Effector memory CD4-positive, alpha-beta T cell (primary cell): ENCODE measurements around the gene SOX13.
"Not testable (repeated sequence)": the region's sequence is repeated elsewhere in the genome, so short reads cannot be mapped to it uniquely, and the experiment has no call there.

Experiments used
- DNase-seq, 3 donors: peaks; one replicate each; pipeline ENCODE4 v3.0.0-alpha.2; 2020
- H3K27ac ChIP-seq: 2 replicates; pipeline ENCODE4 v1.7.0; 2013; ENCODE audit warnings: mild to moderate bottlenecking, low read length, moderate library complexity; ENCODE audit not compliant: insufficient read depth, poor library complexity, severe bottlenecking
- H3K27me3 ChIP-seq: replicated peaks from 2 replicates; pipeline ENCODE4 v1.7.0; 2013; ENCODE audit warnings: mild to moderate bottlenecking, low read length; ENCODE audit not compliant: insufficient read depth, control insufficient read depth, poor library complexity, severe bottlenecking
- H3K36me3 ChIP-seq: 2 replicates; pipeline ENCODE4 v1.7.0; 2013; ENCODE audit warnings: mild to moderate bottlenecking, low read length, moderate library complexity; ENCODE audit not compliant: control insufficient read depth, insufficient read depth
- H3K4me1 ChIP-seq: 2 replicates; pipeline ENCODE4 v1.7.0; 2013; ENCODE audit warnings: low read length, mild to moderate bottlenecking; ENCODE audit not compliant: control insufficient read depth, insufficient read depth, poor library complexity, severe bottlenecking
- H3K4me3 ChIP-seq: 2 replicates; pipeline ENCODE4 v1.7.0; 2013; ENCODE audit warnings: low read length, low read depth, mild to moderate bottlenecking; ENCODE audit not compliant: insufficient read depth, poor library complexity, severe bottlenecking
- H3K9me3 ChIP-seq: 2 replicates; pipeline ENCODE4 v1.7.0; 2013; ENCODE audit warnings: mild to moderate bottlenecking, low read length, moderate library complexity; ENCODE audit not compliant: control insufficient read depth

The SOX13 gene

DNA sequence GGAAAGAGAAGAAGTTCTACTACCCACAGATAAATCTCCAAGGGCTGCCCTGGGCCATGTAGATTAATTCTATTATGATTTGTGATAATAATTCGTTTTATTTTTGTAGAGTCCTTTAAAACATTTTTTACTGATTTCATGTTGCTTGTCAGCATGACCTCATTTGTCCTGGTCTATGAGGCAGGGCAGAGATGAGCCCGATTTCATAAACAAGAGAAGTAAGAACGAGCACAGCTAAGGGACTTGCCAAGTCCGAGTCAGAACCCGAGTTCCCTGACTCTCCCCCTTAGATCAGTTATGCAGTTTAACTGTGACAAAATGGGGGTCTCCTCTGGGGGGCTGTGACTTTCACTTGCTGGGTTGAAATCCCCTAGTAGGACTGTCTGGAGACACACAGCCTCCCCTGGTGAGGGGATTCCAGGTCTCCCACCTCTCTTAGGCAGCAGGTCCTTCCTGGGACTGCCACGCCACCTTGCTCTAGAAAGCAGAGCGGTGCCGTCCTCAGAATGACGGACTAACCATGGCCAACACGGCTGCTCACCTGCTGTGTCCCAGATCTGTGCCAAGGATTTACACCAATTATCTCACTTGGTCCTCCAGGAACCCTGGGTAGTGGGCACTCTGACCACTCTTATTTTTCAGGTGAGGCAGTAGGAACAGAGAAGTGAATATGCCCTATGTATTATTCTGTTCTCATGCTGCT is 31.0 kb upstream of the SOX13 start:
- no peak overlapping the region for H3K27ac ChIP-seq
- DNase-seq = no peak
- no peaks in the 10 kb centered on the region for H3K9me3 ChIP-seq
- no peaks in the 10 kb centered on the region for H3K4me1 ChIP-seq
- H3K27me3 ChIP-seq = no peaks in the 10 kb centered on the region
- no peak overlapping the region for H3K4me3 ChIP-seq
- H3K36me3 ChIP-seq = no peaks in the 10 kb centered on the region

DNA sequence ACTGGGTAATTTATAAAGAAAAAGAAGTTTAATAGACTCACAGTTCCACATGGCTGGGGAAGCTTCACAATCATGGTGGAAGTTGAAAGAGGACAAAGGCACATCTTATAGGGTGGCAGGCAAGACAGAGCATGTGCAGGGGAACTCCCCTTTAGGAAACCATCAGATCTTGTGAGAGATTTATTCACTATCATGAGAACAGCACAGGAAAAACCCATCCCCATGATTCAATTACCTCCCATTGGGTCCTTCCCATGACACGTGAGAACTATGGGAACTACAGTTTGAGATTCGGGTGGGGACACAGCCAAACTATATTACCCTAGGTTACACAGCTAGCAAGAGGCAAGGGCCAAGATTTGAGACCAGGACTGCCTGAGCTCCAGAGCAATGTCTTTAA is 30.4 kb upstream of the SOX13 start:
- no peaks in the 10 kb centered on the region for H3K27me3 ChIP-seq
- H3K9me3 ChIP-seq = no peaks in the 10 kb centered on the region
- H3K4me1 ChIP-seq = no peaks in the 10 kb centered on the region
- no peak overlapping the region for H3K4me3 ChIP-seq
- no peak overlapping the region for H3K27ac ChIP-seq
- DNase-seq = no peak
- no peaks in the 10 kb centered on the region for H3K36me3 ChIP-seq

DNA sequence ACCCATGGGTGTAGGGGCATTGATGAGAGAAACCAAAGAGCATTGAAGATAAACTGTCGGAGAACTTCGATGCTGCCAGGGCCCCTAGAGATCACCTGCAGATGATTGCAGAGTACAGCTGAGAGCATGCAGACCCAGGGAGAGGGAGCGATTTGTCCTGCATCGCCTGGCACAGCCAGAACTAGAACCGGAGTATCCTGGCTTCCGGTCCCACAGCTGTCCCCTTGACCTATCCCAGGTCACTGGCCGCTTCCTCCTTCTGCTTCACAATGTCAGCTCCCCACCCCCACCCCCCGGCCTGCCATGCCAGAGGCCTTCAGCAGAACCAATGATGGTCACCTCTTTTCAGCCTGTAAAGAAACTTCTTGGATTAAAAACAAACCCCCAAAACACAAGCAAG is 29.2 kb upstream of the SOX13 start:
- no peak overlapping the region for H3K4me3 ChIP-seq
- H3K27me3 ChIP-seq = no peaks in the 10 kb centered on the region
- no peaks in the 10 kb centered on the region for H3K9me3 ChIP-seq
- H3K27ac ChIP-seq = no peak overlapping the region
- DNase-seq = no peak
- H3K36me3 ChIP-seq = no peaks in the 10 kb centered on the region
- no peaks in the 10 kb centered on the region for H3K4me1 ChIP-seq

DNA sequence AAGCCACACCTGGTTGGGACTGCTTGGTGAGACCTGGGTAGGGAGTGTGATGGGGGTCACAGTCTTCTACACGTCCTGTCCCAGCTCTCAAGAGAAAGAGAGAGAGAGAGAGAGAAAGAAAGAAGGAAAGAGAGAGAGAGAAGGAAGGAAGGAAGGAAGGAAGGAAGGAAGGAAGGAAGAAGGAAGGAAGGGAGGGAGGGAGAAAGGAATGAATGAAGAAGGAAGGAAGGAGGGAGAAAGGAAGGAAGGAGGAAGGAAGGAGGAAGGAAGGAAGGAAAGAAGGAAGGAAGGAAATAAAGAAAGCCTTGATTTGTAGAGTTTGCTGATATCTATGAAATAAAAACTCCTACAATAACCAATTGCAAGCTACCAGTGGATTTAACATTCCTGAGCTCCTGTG is 28.5 kb upstream of the SOX13 start:
- Histone ChIP-seq H3K36me3 (no peaks in the 10 kb centered on the region), H3K27ac (no peak overlapping the region), H3K4me1 (no peaks in the 10 kb centered on the region), H3K27me3 (no peaks in the 10 kb centered on the region), H3K4me3 (no peak overlapping the region), H3K9me3 (no peaks in the 10 kb centered on the region)
- no peak for DNase-seq

DNA sequence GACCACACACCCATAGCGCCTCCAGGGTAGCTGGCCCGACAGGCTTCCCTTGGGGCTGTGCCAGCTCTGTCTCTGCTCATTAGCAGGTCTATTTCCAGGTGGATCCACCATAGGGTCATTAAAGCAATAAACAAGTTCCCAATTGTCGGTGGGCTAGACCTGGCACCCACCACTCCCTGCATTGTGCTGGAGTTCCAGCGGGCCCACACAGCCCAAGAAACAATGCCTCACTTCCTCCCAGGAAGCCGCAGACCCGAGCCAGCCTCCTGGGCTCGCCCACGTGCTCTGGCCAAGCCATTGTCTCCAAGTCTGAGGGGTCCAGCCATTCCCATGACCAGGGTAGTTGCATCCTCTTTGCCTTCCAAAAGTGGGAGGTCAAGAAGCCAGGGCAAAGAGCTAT is 27.5 kb upstream of the SOX13 start:
- Histone ChIP-seq H3K4me1 (no peaks in the 10 kb centered on the region), H3K9me3 (no peaks in the 10 kb centered on the region), H3K36me3 (no peaks in the 10 kb centered on the region), H3K27ac (no peak overlapping the region), H3K4me3 (no peak overlapping the region), H3K27me3 (no peaks in the 10 kb centered on the region)
- no peak for DNase-seq

DNA sequence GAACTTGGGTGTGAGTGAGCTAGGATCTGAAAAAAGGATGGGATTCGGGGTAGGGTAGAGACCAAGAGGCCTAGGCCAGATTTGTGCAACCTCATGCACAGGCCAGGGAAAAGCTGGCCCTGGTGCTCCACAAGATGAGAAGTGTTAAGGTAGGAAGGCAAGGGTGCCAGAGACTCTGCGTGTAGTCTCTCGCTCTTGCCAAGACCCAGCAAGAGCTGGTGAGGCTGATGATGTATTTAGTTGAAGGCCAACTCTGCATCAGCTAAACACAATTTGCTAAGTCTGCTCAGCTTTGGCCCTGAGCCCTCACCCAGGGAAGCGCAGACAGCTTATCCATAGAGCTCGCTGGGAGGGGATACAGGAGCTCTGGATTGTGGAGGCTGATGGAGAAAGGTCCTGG is 26.6 kb upstream of the SOX13 start:
- Histone ChIP-seq H3K27me3 (no peaks in the 10 kb centered on the region), H3K4me3 (no peak overlapping the region), H3K27ac (no peak overlapping the region), H3K36me3 (no peaks in the 10 kb centered on the region), H3K4me1 (no peaks in the 10 kb centered on the region), H3K9me3 (no peaks in the 10 kb centered on the region)
- DNase-seq = no peak

DNA sequence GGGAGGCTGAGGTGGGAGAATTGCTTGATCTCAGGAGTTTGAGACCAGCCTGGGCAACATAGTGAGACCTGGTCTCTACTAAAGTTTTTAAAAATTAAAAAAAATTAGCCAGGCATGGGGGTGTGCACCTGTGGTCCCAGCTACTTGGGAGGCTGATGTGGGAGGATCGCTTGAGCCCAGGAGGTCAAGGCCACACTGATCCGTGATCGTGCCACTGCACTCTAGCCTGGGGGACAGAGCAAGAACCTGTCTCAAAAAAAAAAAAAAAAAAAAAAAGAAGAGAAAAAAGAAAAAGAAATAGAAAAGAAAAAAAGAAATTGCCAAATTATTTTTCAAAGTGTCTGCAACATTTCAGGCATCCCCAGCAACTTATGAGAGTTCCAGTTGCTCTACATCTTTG is 24.1 kb upstream of the SOX13 start:
- H3K4me1 ChIP-seq, H3K4me3 ChIP-seq, H3K9me3 ChIP-seq, H3K36me3 ChIP-seq, H3K27me3 ChIP-seq, DNase-seq, H3K27ac ChIP-seq: not testable (repeated sequence)

DNA sequence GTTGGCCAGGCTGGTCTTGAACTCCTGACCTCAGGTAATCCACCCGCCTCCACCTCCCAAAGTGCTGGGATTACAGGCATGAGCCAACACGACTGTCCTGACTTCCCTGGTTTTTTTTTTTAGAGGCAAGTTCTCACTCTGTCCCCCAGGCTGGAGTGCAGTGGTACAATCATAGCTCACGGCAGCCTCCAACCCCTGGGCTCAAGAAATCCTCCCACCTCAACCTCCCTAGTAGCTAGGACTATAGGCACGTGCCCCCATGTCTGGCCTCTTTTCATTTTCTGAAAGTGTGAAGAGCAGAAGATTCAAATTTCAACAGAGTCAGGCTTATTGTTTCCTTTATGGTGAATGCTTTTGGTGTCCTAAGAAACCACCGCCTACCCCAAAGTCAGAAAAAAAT is 21.7 kb upstream of the SOX13 start:
- no peak overlapping the region for H3K27ac ChIP-seq
- no peaks in the 10 kb centered on the region for H3K36me3 ChIP-seq
- no peaks in the 10 kb centered on the region for H3K9me3 ChIP-seq
- H3K27me3 ChIP-seq = no peaks in the 10 kb centered on the region
- DNase-seq = no peak
- no peaks in the 10 kb centered on the region for H3K4me1 ChIP-seq
- no peak overlapping the region for H3K4me3 ChIP-seq

DNA sequence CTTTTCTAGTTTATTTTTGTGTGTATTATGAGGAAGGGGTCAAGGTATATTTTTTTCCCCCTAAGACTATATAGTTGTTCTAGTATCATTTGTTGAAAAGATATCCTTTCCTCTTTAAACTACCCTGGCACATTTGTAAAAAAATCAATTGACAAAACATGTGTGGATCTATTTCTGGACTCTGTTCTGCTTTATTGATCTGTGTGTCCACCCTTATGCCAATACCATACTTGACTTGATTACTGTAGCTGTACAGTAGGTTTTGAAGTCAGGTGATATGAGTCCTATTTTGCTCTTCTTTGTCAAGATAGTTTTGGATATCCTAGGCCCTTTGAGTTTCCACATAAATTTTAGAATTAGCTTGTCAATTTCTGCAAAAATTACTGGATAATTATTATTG is 21.2 kb upstream of the SOX13 start:
- no peak overlapping the region for H3K27ac ChIP-seq
- H3K27me3 ChIP-seq = no peaks in the 10 kb centered on the region
- H3K36me3 ChIP-seq = no peaks in the 10 kb centered on the region
- H3K4me3 ChIP-seq = no peak overlapping the region
- H3K4me1 ChIP-seq = no peaks in the 10 kb centered on the region
- no peaks in the 10 kb centered on the region for H3K9me3 ChIP-seq
- DNase-seq = no peak

DNA sequence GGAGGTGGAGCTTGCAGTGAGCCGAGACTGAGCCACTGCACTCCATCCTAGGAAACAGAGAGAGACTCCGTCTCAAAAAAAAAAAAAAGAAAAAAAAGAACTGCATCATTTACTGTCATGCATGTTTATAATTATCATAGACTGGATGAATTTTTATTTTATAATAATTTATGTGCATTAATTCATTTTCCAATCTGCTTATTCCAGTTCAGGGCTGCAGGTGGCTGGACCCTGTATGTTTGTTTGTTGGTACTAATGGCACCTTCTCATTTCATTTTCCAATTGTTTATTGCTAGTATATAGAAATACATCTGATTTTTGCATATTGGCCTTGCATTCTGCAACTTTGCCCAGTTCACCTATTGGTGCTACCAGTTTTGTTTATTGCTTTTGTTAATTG is 19.0 kb upstream of the SOX13 start:
- Histone ChIP-seq H3K4me3 (no peak overlapping the region), H3K27ac (no peak overlapping the region), H3K4me1 (no peaks in the 10 kb centered on the region), H3K9me3 (no peaks in the 10 kb centered on the region), H3K27me3 (no peaks in the 10 kb centered on the region), H3K36me3 (no peaks in the 10 kb centered on the region)
- no peak for DNase-seq
